ENCODE measurements around the gene CRLF2. TPM values are rescaled to one million over a fixed set of nuclear protein-coding genes. Genes with fewer than 3 reads are reported as not detected.

CRLF2 gene, protein sequence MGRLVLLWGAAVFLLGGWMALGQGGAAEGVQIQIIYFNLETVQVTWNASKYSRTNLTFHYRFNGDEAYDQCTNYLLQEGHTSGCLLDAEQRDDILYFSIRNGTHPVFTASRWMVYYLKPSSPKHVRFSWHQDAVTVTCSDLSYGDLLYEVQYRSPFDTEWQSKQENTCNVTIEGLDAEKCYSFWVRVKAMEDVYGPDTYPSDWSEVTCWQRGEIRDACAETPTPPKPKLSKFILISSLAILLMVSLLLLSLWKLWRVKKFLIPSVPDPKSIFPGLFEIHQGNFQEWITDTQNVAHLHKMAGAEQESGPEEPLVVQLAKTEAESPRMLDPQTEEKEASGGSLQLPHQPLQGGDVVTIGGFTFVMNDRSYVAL
- total RNA-seq, result not detected in 2 replicates

DNA sequence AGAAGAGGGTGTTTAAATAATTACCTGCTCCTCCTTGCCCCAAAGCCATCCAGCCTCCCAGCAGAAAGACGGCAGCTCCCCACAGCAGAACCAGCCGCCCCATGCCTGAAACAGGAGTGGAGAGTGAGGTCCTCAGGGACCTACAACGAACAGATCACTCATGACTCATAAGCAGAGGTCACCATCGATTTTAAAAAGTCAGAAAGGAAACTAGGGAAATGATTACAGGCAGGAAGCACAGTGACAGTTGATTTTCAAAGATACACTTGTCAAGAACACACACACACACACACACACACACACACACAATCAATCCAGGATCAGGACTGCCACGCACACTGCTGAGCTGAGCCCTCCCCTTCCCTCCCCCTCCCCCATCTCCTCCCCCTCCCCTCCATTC, at the start of gene CRLF2:
Gene CRLF2, minus strand, starts transcription at position 118 of the 400 bp plus-strand sequence. Its CDS starts 15 bp downstream, at position 103.

Other genes with a start within 250 kb of the CRLF2 start
- gene CSF2RA, start 56.2 kb upstream of the CRLF2 start, total RNA-seq, result not detected in 2 replicates
- 2.8 TPM in 1 of 2 replicates, not detected in the other for gene IL3RA, start 124.1 kb upstream of the CRLF2 start, total RNA-seq
- 365 and 399 TPM in 2 replicates for gene SLC25A6, start 179.5 kb upstream of the CRLF2 start, total RNA-seq
- 42.0 and 49.2 TPM in 2 replicates for gene ASMTL, start 240.3 kb upstream of the CRLF2 start, total RNA-seq

Measured in cardiac ventricle fibroblast (primary cell).